Smooth muscle cell (in vitro differentiated cells): Measurements from ENCODE around the gene KLF9. TPM values are rescaled to one million over a fixed set of nuclear protein-coding genes. Genes with fewer than 3 reads are reported as not detected.

Experiments
- DNase-seq: peaks from one replicate; lab custom pipeline; 2025; ENCODE audit not compliant: unreplicated experiment; lab: John Stamatoyannopoulos, UW
- H2AFZ ChIP-seq: fragments of 200-600 bp; sonication (generic); 2 replicates; pipeline ENCODE4 v1.6.0; 2016; ENCODE audit warnings: antibody characterized with exemption, low read depth, mild to moderate bottlenecking
- H3F3A ChIP-seq: fragments of 200-600 bp; sonication (generic); 2 replicates; pipeline ENCODE4 v1.6.0; 2017; ENCODE audit warnings: antibody characterized with exemption, low read depth
- H3K27ac ChIP-seq: fragments of 200-600 bp; sonication (generic); 2 replicates; pipeline ENCODE4 v1.5.1; 2016; ENCODE audit warnings: low read depth, mild to moderate bottlenecking
- H3K27me3 ChIP-seq: fragments of 200-600 bp; sonication (generic); 2 replicates; pipeline ENCODE4 v1.6.1; 2016; ENCODE audit warnings: low read depth, mild to moderate bottlenecking
- H3K36me3 ChIP-seq: fragments of 200-600 bp; sonication (generic); 2 replicates; pipeline ENCODE4 v1.5.1; 2016; ENCODE audit warnings: low read depth
- H3K4me1 ChIP-seq: fragments of 200-600 bp; sonication (generic); 2 replicates; pipeline ENCODE4 v1.5.1; 2016; ENCODE audit warnings: low read depth
- H3K4me2 ChIP-seq: fragments of 200-600 bp; sonication (generic); 2 replicates; pipeline ENCODE4 v1.6.0; 2016; ENCODE audit warnings: mild to moderate bottlenecking
- H3K4me3 ChIP-seq: fragments of 200-600 bp; sonication (generic); 2 replicates; pipeline ENCODE4 v1.5.1; 2016; ENCODE audit warnings: mild to moderate bottlenecking
- H3K79me2 ChIP-seq: fragments of 200-600 bp; sonication (generic); 2 replicates; pipeline ENCODE4 v1.6.0; 2016; ENCODE audit warnings: low read depth, mild to moderate bottlenecking
- H3K9ac ChIP-seq: fragments of 200-600 bp; sonication (generic); 2 replicates; pipeline ENCODE4 v1.6.0; 2016; ENCODE audit warnings: low read depth
- H3K9me3 ChIP-seq: fragments of 200-600 bp; sonication (generic); replicated peaks from 2 replicates; pipeline ENCODE4 v1.5.1; 2016; ENCODE audit warnings: low read depth
- H4K20me1 ChIP-seq: fragments of 200-600 bp; sonication (generic); 2 replicates; pipeline ENCODE4 v1.6.0; 2016; ENCODE audit warnings: low read depth
- WGBS: methylation state at CpG from one replicate; pipeline ENCODE4 v1.1.7; 2016; ENCODE audit warnings: low lambda C conversion rate; 5-methylcytosine and 5-hydroxymethylcytosine counted together
- polyA plus RNA-seq: library from polyadenylated mRNA; unstranded; fragments of >200 nt; fragmentation: Nextera tagmentation; extraction: Ambion mirVana; gene quantifications from 2 replicates; pipeline ENCODE4 v1.2.1, GENCODE V29; 2016
- total RNA-seq: library from RNA; depleted of rRNA; stranded (reverse); fragments of >200 nt; gene quantifications from 2 replicates; pipeline ENCODE4 v1.2.3, GENCODE V29; 2014
- TF ChIP-seq, protein P1 (sequence below): fragments of 200-600 bp; sonication (generic); IDR thresholded peaks from 2 replicates; pipeline ENCODE4 v1.5.1; 2017; ENCODE audit warnings: borderline replicate concordance, mild to moderate bottlenecking, antibody characterized with exemption; ENCODE audit not compliant: insufficient read depth, poor library complexity, severe bottlenecking

The KLF9 gene
- total and polyA plus RNA-seq, 2 experiments from 2014 or later = 2.9 to 13.5 TPM

- DNase-seq = no peak
- Histone ChIP-seq H3K27ac (peak overlapping the region; percentile 93), H3F3A (no peaks in the 10 kb centered on the region), H3K27me3 (no peaks in the 10 kb centered on the region), H3K9ac (peak overlapping the region; percentile 78), H3K4me2 (peak overlapping the region; percentile 52), H3K4me1 (peaks cover 12% of the 10 kb centered on the region), H3K36me3 (no peaks in the 10 kb centered on the region), H2AFZ (no peak overlapping the region), H3K79me2 (peaks cover 69% of the 10 kb centered on the region), H4K20me1 (peaks cover 10% of the 10 kb centered on the region), H3K4me3 (no peak overlapping the region), H3K9me3 (no peaks in the 10 kb centered on the region)
- WGBS = 44% methylated on average over 6 of the region's 6 CpGs
- TF ChIP-seq, protein P1, sequence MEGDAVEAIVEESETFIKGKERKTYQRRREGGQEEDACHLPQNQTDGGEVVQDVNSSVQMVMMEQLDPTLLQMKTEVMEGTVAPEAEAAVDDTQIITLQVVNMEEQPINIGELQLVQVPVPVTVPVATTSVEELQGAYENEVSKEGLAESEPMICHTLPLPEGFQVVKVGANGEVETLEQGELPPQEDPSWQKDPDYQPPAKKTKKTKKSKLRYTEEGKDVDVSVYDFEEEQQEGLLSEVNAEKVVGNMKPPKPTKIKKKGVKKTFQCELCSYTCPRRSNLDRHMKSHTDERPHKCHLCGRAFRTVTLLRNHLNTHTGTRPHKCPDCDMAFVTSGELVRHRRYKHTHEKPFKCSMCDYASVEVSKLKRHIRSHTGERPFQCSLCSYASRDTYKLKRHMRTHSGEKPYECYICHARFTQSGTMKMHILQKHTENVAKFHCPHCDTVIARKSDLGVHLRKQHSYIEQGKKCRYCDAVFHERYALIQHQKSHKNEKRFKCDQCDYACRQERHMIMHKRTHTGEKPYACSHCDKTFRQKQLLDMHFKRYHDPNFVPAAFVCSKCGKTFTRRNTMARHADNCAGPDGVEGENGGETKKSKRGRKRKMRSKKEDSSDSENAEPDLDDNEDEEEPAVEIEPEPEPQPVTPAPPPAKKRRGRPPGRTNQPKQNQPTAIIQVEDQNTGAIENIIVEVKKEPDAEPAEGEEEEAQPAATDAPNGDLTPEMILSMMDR = no peak
Observed at GRCh38 chr9:70406434-70406862, 8.0 kb downstream of the KLF9 start.

- Histone ChIP-seq H3K27me3 (no peaks in the 10 kb centered on the region), H3K9me3 (no peaks in the 10 kb centered on the region), H3K9ac (peak overlapping the region; percentile 78), H3K4me2 (peak overlapping the region; percentile 52), H3K79me2 (peaks cover 74% of the 10 kb centered on the region), H3K27ac (peak overlapping the region; percentile 93), H2AFZ (no peak overlapping the region), H3K4me1 (peaks cover 12% of the 10 kb centered on the region), H4K20me1 (peaks cover 15% of the 10 kb centered on the region), H3F3A (no peaks in the 10 kb centered on the region), H3K4me3 (no peak overlapping the region), H3K36me3 (no peaks in the 10 kb centered on the region)
- TF ChIP-seq, protein P1 = no peak
- 77% methylated on average over 3 of the region's 3 CpGs for WGBS
- no peak for DNase-seq
Observed at GRCh38 chr9:70405808-70406433, 8.5 kb downstream of the KLF9 start.

DNA sequence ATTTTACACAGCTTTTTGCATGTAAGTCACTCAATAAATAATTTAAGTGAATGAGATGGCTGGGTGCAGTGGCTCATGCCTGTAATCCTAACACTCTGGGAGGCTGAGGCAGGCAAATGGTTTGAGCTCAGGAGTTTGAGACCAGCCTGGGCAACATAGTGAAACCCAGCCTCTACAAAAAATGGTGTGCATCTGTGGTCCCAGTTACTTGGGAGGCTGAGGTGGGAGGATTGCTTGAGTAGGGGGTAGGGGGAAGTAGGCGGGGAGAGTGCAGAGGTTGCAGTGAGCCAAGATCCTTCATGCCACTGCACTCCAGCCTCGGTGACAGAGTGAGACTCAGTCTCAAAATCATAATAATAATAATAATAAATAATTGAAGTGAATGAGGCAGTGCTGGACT, 10.2 kb downstream of the KLF9 start:
- 95% methylated on average over 2 of the region's 2 CpGs for WGBS
- DNase-seq = no peak
- TF ChIP-seq, protein P1 = no peak
- no peaks in the 10 kb centered on the region for H3F3A ChIP-seq
- peak overlapping the region; percentile 69 for H3K27ac ChIP-seq
- no peaks in the 10 kb centered on the region for H3K9me3 ChIP-seq
- peaks cover 12% of the 10 kb centered on the region for H3K4me1 ChIP-seq
- H3K4me3 ChIP-seq = no peak overlapping the region
- H3K79me2 ChIP-seq = peaks cover 80% of the 10 kb centered on the region
- H2AFZ ChIP-seq = no peak overlapping the region
- H3K27me3 ChIP-seq = no peaks in the 10 kb centered on the region
- H3K4me2 ChIP-seq = peak overlapping the region; percentile 3
- peak overlapping the region; percentile 16 for H3K9ac ChIP-seq
- no peaks in the 10 kb centered on the region for H3K36me3 ChIP-seq
- peaks cover 31% of the 10 kb centered on the region for H4K20me1 ChIP-seq

DNA sequence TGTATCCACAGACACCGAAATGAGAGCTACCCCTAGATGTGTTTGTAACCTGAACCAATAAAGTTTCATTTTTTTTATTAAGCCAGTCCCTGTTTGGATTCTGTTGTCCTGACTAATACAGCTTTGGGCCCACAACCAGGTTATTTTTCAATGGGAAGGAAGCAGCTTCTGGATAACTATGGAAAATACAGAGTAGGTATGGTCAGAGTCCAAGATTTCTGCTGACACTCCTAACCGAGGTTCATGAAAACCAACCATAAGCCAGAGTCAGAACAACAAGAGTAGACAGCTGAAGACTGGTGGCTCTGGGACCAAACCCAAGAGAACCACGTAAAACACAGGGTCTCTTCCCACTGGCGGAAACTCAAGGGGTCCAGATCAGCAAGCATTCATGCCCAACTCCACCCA, 10.8 kb downstream of the KLF9 start:
- Histone ChIP-seq H3K4me2 (peak overlapping the region; percentile 3), H2AFZ (no peak overlapping the region), H3K36me3 (no peaks in the 10 kb centered on the region), H3K9me3 (no peaks in the 10 kb centered on the region), H3K27me3 (no peaks in the 10 kb centered on the region), H3K79me2 (peaks cover 80% of the 10 kb centered on the region), H3K9ac (peak overlapping the region; percentile 16), H3K4me1 (peaks cover 12% of the 10 kb centered on the region), H3F3A (no peaks in the 10 kb centered on the region), H3K27ac (peak overlapping the region; percentile 69), H4K20me1 (peaks cover 38% of the 10 kb centered on the region), H3K4me3 (no peak overlapping the region)
- no peak for DNase-seq
- TF ChIP-seq, protein P1 = no peak
- WGBS = 90% methylated on average over 4 of the region's 4 CpGs
